GM12865 (cell line): Measurements from ENCODE around the gene VTI1A.

ENCODE experiments used
- DNase-seq: peaks from one replicate; pipeline ENCODE4 v3.0.0; 2010; ENCODE audit warnings: low read depth
- H3K4me3 ChIP-seq: 2 replicates; pipeline ENCODE4 v1.5.1; 2011; ENCODE audit warnings: mild to moderate bottlenecking, low read depth, low read length, control low read depth
- TF ChIP-seq, protein P1 (sequence below): IDR thresholded peaks from 2 replicates; pipeline ENCODE4 v1.5.1; 2011; ENCODE audit warnings: low read length, control low read depth, low read depth, inconsistent platforms; ENCODE audit not compliant: insufficient read depth; ENCODE audit errors: missing control alignments

VTI1A gene

DNA sequence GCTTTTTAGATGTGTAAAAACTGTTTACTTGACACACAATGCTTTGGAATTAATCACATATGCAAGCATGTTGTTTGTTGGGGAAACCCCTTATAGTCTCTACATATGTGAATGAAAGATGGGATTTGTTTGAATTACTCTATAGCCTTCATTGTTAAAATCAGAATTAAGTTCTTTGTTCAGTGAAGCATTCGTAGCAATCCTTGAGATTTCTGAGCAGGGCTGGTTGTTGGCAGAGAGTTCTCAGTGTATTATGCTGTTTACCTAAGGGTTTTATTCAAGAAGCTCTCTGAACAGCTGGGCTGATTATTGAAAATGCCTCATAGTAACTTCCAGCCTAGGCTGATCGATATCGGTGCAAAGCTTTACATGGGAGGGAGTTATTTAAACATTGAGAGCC, 190.9 kb downstream of the VTI1A start:
- TF ChIP-seq, protein P1, sequence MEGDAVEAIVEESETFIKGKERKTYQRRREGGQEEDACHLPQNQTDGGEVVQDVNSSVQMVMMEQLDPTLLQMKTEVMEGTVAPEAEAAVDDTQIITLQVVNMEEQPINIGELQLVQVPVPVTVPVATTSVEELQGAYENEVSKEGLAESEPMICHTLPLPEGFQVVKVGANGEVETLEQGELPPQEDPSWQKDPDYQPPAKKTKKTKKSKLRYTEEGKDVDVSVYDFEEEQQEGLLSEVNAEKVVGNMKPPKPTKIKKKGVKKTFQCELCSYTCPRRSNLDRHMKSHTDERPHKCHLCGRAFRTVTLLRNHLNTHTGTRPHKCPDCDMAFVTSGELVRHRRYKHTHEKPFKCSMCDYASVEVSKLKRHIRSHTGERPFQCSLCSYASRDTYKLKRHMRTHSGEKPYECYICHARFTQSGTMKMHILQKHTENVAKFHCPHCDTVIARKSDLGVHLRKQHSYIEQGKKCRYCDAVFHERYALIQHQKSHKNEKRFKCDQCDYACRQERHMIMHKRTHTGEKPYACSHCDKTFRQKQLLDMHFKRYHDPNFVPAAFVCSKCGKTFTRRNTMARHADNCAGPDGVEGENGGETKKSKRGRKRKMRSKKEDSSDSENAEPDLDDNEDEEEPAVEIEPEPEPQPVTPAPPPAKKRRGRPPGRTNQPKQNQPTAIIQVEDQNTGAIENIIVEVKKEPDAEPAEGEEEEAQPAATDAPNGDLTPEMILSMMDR = no peak
- DNase-seq = no peak
- no peak overlapping the region for H3K4me3 ChIP-seq

DNA sequence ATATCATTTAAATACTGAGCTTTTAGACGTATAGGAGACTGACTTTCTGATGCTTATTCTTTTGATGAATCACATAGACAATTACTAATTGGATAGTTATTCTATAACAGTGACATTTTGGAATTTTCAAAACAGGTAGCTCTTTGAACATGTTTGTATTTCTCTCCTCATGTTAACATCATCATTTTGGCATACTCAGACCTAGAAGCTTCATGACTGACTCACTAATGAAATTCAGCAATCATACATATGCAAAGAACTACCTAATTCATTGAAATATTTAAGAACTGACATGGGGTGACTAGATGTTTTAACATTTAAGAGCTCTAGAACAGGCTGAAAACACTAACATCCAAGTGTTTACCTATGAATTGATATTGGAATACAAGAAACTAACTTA, 192.3 kb downstream of the VTI1A start:
- H3K4me3 ChIP-seq = no peak overlapping the region
- TF ChIP-seq, protein P1 = no peak
- no peak for DNase-seq

DNA sequence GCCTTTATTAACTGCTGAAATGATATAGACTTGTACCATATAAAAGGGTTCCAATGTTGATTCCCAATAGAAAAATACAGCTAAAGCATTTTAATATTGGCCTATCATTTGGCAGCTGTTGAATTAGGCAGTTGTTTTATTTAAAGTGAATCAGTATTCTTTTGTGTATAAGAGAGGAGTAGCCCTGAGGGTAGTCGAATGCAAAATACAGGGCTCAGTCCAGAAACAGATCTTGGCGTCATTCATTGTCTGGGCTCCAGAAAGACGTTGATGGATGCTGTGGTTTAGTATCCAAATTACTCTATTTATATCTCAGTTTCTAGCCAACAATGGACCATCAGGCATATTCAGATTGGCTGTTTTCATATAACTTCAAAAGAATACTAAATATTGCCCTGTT, 193.6 kb downstream of the VTI1A start:
- TF ChIP-seq, protein P1 = no peak
- no peak for DNase-seq
- no peak overlapping the region for H3K4me3 ChIP-seq

DNA sequence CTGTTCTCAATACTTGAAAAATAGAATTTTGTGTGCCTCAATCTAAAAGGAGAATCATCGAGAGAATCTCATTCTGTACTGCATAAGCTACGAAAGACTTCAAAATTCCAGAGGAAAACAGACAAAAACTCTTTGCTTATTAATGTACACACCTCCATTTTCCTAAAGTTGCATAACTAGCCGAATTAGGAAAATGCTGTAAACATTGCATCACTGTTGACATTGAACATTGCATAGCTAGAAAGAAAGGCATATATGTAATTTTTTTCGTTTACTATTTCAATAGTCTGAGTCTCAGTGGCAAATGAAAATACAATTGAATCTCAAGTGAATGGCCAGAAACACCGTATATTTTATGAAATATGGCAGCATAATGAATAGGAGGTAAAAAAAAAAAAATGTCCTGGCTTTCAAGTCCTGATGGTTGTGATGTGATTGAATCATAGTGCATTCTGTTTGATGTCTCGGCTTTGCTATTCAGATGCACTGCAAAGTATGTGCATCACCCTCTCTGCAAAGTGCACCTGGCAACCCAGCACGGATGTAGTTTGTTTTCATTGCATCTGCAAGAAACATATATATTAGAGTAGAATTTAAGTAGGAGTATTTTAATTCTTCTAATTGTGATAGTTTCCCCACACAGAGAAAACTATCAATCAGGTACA, 196.7 kb downstream of the VTI1A start:
- no peak overlapping the region for H3K4me3 ChIP-seq
- TF ChIP-seq, protein P1 = no peak
- no peak for DNase-seq

DNA sequence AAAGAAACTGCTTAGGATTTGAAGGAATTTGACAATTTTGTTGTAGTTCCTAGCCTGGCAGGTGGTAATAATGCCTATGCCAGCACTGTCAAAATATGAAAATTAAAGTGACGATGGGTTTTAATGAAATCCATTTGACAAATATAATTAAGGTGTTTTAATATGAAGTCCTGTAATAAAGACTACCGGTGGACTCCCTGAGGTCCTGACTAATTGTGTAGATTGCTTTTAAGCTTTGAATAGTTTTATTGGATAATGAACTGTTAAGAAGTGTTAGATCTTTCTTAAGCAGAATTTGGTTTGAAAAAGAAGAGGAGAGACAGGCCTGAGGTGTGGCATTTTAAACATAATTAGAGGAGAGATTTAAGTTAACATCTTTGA, 197.2 kb downstream of the VTI1A start:
- no peak for DNase-seq
- TF ChIP-seq, protein P1 = no peak
- no peak overlapping the region for H3K4me3 ChIP-seq

DNA sequence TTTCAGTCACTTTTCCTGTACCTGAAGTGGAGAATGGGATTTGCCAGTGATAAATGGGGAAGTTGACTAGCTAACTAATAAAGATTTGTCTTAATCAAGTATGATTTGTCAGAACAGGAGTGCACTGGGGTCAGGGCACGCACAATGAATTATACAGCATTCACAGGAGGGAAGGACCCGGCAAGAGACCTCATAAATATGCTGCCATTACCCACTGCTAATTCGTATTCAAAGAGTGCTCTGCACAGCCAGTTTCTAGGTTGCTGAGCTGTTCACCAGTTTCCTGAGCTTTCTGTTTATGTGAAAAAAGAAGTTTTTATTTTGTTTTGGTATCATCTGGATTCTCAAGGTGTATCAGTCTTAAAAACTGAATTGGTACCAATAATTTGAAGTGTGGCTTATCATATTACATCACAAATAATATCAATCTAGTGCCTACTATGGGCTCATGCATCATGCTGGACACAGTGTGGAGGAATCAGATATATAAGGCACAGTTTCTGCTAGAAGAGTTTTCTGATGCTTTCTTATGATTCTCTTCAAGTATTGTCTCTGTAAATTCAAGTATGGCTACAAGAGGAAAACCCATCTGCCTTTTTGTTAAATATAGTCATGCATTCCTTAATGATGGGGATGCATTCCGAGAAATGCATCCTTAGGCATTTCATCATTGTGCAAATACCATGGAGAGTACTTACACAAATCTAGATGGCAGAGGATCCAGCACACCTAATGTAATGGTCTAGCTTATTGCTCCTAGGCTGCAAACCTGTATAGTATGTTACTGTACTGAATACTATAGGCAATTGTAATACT, 202.2 kb downstream of the VTI1A start:
- TF ChIP-seq, protein P1 = no peak
- DNase-seq = no peak

More for the DNA sequence above, 202.2 kb downstream of the VTI1A start:
- no peak overlapping the region for H3K4me3 ChIP-seq
